ENCODE data around the gene SSH2.

GRCh38 chr17:29583324-29584248 is 346.4 kb downstream of the SSH2 start:
- TF ChIP-seq CTCF (IDR thresholded peaks at IDR 0.05) (no peak), POLR2A (IDR thresholded peaks at IDR 0.05) (no peak)
